CD4-positive, alpha-beta T cell treated with Interferon alpha-2 for 1 hour (primary cell): ENCODE data around the gene HNF4A.

Experiments
- DNase-seq, 2 donors: peaks; one replicate each; pipeline ENCODE4 v3.0.0-alpha.2; 2020 to 2022

The HNF4A gene

DNA sequence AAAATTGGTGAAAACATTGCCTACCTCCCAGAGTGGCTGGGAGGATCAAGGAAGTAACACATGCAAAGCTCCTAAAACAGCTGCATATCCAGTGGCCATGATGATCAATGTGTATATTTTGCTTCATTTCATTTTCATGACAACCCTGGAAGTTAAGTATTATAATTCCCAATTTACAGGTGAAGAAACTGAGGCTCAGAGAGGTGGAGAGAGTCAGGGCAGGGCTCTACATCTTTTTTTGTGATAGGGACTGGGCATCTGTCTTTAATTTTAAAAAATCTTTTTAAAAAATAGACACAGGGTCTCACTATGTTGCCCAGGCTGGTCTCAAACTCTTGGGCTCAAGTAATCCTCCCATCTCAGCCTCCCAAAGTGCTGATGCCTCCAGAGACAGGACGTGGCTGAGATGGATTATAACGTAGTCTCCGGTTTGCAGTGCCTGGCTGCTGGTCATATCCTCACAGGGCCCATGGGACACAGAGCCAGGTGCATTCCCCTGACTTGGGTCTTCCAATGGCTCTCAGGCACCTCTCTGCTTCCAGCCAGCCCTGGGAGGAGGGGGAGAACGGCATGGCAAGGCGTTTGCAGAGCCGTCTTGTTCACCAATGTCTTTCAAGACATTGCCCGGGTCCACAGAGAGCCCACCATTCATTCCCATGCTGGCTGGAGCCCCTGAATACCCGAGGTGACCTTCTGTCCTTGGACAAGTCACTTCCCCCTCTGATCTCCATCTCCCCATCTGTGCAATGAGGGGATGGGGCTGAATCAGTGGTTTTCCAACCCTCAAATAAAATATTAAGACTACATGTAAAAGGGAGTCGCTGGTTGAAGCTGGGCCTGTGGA lies 38.3 kb downstream of the HNF4A start:
- no peak for DNase-seq

DNA sequence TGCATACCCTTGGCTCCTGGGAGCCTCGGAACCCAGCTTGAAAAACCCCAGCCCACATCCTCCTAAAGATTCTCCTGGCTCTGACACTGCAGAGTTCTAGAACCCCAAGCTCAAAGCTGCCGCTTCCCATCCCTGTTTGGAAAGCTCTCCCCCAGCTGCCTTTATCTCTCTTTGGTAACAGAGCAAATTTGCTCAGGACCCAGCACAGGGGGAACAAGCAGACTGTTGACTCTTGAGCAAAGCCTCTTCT lies 38.9 kb downstream of the HNF4A start:
- no peak for DNase-seq

DNA sequence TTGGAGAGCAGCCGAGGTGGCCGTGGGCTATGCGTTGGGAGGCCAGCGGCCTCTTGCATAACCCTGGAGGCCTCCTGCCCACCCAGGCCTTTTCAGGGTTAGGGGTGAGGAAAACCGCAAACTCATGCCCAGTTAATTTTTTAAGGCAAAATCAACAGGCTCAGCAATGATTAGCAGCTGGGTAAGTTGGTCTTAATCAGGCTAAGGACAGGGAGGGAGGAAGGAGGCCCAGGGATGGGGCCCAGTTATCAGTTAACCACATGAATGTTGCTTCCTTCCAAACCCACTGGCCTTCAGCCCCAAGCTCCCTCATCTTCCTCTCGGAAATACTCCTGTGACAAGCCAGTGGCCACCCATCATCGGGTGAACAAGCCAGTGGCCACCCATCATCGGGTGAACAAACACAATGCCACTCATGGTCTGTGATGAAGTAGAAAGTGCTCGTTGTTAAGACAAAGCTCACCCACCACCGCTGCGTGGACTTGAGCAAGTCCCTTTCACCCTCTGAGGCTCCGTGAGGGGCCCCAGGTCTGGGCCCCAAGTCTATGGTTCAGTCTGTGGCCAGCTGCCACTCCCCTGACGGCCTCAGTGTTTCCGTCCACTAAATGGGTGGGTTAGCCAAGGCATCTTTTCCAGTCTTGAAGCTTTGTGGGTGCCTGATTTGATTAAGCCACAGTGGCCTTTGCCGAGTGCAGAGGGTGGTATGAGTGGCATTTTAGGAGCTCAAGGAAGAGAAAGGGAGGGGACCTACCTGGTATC lies 39.4 kb downstream of the HNF4A start:
- no peak for DNase-seq

DNA sequence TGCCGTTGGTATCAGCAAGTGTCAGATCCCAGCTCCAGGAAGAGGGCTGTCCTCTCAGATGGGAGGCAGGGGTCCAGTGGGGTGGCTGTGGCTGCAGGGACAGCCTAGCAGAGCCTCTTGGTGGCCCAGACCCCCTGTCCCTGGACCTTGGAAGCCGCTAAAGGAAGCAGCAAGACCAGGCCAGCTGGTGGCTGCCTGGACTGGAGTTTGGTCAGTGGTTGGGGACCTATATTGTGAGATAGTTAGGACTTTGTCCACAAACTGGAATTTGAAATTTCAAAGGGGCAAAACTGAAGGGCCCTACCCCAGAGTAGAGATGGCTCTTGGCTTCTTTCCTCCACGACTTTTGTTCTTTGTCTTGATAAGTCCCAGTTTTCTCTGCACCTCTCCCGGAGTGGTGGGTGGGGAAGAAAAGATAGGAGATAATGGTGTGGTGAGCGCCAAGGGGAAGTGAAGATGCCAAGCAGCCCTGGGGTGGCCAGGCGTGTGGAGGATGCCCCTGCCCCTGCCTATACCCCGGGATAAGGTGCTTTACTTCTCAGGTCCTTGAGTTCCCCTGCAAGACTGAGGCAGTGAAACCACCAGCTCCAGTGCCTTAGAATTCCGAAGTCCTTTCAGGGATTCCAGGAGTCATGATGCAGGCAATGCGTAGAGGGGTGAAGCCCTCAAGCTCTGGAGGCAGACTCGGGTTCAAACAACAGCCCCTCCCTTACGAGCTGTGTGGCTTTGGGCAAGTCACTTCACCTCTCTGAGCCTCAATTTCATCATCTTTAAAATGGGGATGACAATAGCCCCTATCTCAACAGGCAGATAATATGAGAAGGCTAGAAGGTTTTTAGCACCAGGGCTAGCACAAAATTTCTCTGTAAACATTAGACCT lies 40.2 kb downstream of the HNF4A start:
- DNase-seq, result no peak

DNA sequence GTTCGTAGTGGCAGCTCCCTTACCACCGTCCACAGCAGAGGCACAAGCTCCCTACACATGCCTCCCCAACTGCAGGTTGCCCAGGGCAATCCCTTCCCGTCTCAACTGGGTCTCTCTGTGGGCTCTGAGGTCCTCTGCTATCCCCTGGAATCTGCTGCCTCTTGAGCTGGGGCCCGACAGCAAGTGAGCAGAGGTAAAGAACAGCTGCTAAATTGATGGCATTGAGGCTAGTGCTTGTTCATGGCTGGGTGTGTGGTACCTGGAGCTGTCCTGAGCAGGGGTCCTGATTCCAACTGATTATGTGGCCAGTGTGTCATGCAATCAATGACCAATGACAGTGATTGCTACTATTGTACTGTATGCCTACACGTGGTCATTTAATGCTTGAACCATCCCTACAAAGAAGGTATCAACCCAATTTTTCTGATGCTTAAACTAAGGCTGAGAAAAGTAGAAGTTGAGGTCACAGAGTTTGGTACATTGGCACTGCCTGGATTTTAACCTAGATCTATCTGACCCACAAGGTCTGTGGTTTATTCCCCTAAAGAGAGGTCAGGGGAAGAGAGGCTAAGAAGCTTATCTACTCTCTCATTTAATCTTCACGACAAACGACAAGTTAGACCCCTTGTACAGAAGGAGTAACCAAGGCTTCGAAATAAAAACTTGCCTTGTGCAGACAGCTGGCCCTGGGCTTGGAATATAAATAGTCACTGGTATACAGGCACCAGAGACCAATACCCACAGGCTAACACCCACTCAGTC lies 41.1 kb downstream of the HNF4A start:
- DNase-seq, result no peak

DNA sequence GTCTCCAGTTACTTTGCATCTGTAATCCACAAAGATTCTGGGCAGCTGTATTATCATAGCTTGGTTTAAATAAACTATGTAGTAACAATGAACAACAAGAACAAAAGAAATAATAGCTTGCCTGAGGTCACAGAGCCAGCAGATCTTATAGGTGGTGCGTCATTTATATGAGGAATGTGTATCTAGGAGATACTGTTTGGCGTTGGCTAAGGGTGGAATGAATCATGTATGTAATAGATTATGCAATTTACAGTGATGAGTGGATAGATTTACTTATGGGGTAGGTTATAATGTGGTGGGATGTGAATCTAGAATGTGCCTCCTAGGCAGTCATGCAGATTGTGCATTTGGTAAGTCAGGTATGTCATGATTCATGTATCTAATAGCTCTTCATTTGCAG lies 42.8 kb downstream of the HNF4A start:
- no peak for DNase-seq

DNA sequence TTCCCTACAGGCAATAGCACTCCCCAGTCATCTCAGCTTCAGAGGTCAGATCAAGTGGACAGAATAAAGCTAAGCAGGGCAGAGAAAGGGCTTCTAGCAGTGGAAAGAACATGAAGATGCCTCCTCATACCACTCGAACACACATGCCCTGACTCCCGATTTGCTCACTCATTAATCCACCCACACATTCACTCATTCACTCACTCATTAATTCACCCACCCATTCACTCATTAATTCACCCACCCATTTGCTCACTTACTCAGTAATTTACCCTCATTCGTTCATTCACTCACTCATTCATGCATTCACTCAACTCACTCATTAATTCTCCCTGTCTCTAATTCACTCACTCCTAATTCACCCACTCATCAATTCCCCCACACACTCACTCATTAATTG lies 43.9 kb downstream of the HNF4A start:
- DNase-seq, result no peak

DNA sequence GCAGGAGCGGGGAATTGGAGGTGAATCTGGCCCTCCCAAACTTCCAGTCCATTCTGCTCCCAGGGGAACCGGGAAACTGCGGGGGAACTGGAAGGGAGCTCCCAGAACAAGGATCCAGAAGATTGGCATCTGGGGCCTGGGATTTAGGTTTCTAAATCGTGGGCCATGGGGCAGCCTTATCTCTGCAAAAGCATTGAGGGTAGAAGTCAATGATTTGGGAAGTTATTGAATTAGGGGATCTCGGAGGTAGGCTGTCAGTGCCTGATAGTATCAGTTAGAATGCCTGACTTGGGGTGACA lies 45.1 kb downstream of the HNF4A start:
- no peak for DNase-seq

DNA sequence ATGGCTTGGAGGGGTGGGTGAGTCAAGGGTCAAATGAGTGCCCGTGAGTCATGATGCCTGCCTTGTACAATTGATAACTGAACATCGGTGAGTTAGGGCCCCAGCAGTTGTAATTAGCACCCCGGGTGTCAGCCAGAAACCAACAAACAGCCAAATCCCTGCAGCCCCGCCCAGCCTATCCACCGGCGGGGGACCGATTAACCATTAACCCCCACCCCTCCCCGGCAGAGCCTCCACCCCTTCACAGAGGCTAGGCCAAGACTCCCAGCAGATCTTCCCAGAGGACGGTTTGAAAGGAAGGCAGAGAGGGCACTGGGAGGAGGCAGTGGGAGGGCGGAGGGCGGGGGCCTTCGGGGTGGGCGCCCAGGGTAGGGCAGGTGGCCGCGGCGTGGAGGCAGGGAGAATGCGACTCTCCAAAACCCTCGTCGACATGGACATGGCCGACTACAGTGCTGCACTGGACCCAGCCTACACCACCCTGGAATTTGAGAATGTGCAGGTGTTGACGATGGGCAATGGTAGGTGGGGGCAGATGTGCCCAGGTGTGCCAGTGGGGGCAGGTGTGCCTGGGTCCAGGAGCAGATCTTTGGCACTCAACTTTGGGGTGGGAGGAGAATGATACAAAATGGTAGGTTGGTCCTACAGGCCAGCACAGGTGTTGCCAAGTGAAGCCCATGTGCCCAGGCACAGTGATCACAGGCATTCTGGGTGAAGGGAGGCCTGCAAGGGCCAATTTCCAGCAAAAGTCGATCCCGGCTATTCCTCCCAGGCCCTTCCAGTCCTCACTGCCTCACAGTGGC lies 45.7 kb downstream of the HNF4A start:
- no peak for DNase-seq

DNA sequence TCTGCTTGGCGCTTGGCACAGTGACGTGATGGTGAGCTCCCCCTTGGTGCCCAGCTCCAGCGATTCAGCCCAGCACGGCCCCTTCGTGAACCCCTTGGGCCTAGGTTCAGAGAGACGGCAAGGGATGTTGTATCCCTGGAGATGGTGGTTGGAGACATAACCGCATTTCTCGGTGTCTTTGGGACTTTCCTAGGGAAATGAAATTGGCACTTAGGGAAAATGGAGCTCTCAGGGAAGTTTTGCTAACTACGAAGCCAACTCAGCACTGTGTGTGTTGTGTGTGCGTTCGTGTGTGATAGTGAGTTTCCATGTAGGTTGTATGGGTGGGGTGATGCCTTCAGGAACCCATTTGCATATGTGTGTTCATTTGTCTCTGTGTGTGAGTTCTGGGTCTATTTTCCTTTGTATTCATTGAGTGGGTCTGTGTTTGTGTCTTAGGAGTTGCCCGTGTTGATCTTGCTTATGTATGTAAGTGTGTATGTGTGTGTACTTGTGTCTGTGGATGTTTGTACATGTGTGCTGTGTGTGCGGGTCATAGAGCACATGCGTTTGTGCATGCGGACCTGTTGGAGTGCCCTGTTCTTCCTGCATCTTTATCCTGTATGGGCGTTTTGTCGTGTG lies 46.4 kb downstream of the HNF4A start:
- DNase-seq, result no peak

DNA sequence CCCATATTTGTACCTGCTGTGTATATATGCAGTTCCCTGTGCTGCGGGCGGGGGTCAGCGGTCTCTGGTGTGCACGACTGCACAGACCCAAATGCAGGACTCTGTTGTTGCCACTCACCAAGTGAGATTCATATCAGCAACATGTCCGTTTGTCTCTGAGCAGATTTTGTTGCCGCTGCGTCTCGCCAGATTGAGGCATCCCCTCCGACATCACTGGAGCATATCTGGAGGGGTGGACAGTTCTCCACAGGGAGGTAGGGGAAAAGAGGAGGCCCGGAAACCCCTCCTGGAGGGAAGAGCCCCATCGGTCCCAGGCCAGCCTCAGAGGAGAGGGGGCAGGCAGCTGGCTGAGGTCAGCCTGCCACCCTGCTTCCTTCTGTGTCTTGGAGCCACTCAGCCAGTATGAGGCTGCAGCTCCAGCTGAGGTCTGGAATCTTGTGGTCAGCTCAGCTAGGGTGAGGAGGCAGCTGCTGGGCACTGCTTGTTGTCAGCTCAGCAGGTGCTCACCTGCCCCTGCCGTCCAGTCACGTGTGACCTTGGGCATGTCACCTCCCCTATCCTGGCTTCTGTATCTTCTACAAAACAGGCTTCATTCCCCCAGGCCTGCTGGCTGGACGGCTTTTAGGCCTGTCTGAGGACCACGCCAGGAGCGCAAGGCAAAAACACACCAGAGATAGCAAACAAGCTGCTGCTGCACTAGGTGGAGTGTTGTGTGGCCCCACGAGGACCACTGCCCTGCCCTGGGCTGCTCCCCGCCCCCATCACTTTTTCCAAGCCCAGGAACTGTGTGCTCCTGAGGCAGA lies 47.1 kb downstream of the HNF4A start:
- no peak for DNase-seq

DNA sequence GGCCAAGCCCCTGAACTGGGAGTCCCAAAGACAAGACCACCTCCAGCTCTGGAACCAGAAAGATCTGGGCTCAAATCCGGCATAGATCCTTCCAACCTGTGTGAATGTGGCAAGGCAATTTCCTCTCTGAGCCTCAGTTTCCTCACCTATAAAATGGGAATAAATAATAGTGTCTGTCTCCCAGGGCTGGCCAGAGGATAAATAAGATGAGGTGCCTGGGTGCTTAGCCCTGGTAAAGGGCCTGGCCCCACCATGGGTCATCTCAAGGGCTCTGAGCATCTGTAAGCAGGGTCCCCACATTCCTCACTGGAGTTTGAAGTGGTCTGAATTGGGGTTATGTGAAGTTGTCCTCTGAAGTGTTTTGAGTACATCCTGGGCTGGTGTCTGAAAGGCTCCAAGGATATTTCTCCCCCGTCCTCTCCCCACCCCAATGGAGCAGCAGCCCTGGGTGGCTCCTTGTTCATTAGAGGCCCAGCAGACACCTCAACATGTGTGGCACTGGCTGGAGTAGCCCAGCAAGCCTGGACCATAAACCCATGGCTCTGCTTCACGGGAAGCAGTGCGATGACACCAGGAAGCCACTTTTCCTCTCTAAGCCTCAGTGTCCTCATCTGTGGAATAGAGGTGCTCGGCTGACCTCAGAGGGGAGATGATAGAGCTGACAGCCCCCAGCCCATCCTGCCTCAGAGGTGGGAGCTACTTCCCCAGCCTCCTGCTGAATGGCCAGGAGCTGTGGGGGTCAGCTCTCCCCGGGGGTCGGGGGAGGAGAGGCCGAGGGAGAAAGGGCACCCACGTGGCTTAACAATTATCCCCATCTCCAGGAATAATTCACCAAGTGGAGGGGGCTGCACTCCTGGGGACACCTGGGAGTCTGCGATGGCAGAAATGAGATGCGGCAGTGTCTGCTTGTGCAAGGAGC lies 48.0 kb downstream of the HNF4A start:
- DNase-seq, result no peak

DNA sequence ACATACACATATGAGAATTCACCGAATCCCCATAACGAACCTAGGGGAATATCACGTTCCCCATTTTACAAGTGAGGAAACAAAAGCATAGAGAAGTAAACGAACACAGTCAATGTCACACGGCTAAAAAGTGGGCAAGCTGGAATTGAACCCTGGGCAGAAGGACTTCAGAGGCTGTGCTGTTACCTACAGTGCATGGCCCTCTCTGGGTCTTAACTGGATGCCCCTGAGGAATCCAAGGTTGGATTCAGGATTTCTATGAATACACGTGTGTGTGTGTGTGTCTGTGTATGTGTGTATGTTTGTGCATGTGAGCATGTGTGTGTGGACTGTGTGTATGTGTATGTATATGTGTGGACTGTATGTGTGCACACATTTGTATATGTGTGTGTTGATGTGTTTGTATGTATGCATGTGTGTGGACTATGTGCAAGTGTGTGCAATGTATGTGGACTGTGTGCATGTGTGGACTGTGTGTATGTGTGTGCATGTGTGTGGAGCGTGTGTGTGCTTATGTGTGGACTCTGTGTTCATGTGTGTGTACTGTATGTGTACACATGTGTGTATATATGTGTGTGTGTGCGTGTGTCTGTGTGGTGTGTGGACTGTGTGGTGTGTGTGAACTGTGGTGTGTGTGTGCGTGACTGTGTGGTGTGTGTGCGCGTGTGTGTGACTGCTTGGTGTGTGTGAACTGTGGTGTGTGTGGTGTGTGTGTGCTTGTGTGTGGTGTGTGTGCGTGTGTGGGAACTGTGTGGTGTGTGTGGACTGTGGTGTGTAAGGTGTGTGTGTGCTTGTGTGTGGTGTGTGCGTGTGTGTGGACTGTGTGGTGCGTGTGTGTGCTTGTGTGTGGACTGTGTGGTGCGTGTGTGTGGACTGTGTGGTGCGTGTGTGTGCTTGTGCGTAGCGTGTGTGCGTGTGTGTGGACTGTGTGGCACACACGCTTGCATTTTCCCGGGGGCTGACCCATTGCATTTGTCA lies 49.0 kb downstream of the HNF4A start:
- DNase-seq, result no peak

DNA sequence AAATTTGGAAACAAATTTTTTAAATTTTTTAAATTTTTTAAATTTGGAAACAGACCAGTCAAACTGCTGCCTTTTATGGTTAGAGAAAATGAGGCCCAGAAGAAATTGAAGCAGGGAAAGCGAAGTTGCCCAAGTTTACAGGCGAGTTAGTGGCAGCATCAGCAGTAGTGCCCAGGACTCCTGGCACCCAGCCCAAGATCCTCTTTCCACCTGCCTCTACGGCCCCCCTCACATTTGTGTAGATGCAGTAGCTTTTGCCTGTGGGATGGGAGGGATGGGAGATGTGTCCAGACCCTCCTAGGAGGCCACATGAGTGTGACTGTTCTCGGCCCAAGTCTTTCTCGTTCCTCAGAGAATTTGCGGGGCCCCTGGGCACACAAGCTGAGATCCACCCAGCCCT lies 49.8 kb downstream of the HNF4A start:
- DNase-seq, result no peak

DNA sequence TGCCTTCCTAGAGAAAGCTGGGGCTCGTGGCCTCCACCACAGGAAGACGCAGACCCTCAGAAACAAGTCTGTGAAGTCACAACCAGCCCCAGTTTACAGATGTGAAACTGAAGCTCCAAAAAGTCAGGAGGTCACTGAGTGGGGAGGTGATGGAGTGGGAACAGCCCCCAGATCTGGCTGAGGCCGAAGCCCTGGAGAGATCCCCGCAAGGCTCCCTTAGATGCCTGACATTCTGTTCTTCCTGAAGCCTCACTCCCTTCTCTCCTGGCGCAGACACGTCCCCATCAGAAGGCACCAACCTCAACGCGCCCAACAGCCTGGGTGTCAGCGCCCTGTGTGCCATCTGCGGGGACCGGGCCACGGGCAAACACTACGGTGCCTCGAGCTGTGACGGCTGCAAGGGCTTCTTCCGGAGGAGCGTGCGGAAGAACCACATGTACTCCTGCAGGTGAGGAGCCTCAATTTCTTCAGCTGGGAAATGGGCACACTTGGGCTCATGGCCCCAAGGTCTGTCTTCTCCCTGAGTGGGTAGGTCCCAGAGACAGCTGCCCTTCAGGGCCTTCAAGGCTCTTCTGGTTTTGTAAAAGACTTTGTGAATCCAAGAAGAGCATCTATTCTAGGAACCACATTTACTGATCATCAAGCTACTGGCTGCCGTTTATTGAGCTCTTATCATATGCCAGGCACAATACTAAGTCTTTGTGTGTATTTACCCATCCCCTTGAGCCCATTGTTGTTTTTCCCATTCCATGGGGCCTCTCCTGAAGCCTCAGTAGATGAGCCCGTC lies 50.5 kb downstream of the HNF4A start:
- DNase-seq, result no peak

DNA sequence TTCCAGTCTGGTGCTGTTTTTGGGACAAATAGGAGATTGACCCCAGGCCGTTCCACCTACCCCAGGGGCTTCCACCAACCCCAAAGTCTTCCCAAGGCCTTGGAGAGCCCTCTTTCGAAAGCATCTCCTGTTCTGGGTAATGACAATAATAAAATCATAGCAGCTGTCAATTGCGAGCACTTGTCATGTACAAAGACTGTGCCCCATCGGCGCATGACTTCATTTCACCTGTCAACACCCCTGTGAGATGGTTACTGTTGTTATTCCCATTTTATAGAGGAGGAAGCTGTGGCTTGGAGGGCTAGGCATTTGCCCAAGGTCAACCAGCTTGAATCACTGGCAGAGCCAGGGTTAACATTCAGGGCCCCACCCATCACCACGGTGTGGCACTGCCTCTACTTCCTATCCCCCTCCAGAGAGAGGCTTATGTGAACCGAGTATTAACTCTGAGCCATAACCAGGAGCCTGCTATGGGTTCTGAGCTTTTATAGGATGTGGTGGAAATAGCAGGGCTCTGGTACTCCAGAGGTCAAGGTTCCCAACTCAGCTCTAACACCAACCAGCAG lies 51.2 kb downstream of the HNF4A start:
- no peak for DNase-seq
